Type B pancreatic cell (in vitro differentiated cells): ENCODE measurements around the gene TBC1D5. TPM values are rescaled to one million over a fixed set of nuclear protein-coding genes. Genes with fewer than 3 reads are reported as not detected.

Source experiments
- DNase-seq: peaks from one replicate; pipeline ENCODE4 v3.0.0; 2021; ENCODE audit warnings: mixed read lengths; ENCODE audit not compliant: unreplicated experiment; ENCODE audit errors: extremely low spot score
- H3K27ac Mint-ChIP-seq: 2 replicates; pipeline ENCODE4 v1.8.0; 2021; ENCODE audit warnings: mild to moderate bottlenecking, mixed read lengths
- H3K27me3 Mint-ChIP-seq: 2 replicates; pipeline ENCODE4 v1.8.0; 2021; ENCODE audit warnings: mixed read lengths
- H3K36me3 Mint-ChIP-seq: 2 replicates; pipeline ENCODE4 v1.8.0; 2021; ENCODE audit warnings: mixed read lengths
- H3K4me1 Mint-ChIP-seq: one replicate; pipeline ENCODE4 v1.8.0; 2021; ENCODE audit warnings: mixed read lengths; ENCODE audit not compliant: unreplicated experiment
- H3K4me3 Mint-ChIP-seq: 2 replicates; pipeline ENCODE4 v1.8.0; 2021; ENCODE audit warnings: mild to moderate bottlenecking, mixed read lengths
- H3K9me3 Mint-ChIP-seq: 2 replicates; pipeline ENCODE4 v1.8.0; 2021; ENCODE audit warnings: mixed read lengths
- CTCF ChIP-seq: fragments of 200-600 bp; sonication (generic); conservative IDR thresholded peaks from 2 replicates; pipeline ENCODE4 v1.5.0; 2021; ENCODE audit warnings: antibody characterized with exemption, mild to moderate bottlenecking
- total RNA-seq: library from RNA; stranded (reverse); gene quantifications from 2 replicates; pipeline ENCODE4 v1.2.1, GENCODE V29; 2021; ENCODE audit warnings: low replicate concordance

The TBC1D5 gene
- total RNA-seq, 1 donor from 2014 or later = 48.7 TPM

GRCh38 chr3:17342119-17342518 lies 400.3 kb downstream of the TBC1D5 start:
- Mint-ChIP-seq H3K9me3 (no peaks in the 10 kb centered on the region), H3K4me3 (no peak overlapping the region), H3K27me3 (no peaks in the 10 kb centered on the region), H3K36me3 (no peaks in the 10 kb centered on the region), H3K27ac (no peak overlapping the region), H3K4me1 (no peaks in the 10 kb centered on the region)
- TF ChIP-seq CTCF = no peak
- DNase-seq = no peak

GRCh38 chr3:17340693-17341092 lies 401.7 kb downstream of the TBC1D5 start:
- Mint-ChIP-seq H3K27ac (no peak overlapping the region), H3K27me3 (no peaks in the 10 kb centered on the region), H3K4me3 (no peak overlapping the region), H3K9me3 (no peaks in the 10 kb centered on the region), H3K36me3 (no peaks in the 10 kb centered on the region), H3K4me1 (no peaks in the 10 kb centered on the region)
- TF ChIP-seq CTCF = no peak
- DNase-seq = no peak

GRCh38 chr3:17340261-17340660 lies 402.2 kb downstream of the TBC1D5 start:
- TF ChIP-seq CTCF = no peak
- Mint-ChIP-seq H3K9me3 (no peaks in the 10 kb centered on the region), H3K36me3 (no peaks in the 10 kb centered on the region), H3K4me1 (no peaks in the 10 kb centered on the region), H3K27me3 (no peaks in the 10 kb centered on the region), H3K27ac (no peak overlapping the region), H3K4me3 (no peak overlapping the region)
- no peak for DNase-seq

- H3K27me3 Mint-ChIP-seq = no peaks in the 10 kb centered on the region
- H3K4me3 Mint-ChIP-seq = no peak overlapping the region
- no peaks in the 10 kb centered on the region for H3K9me3 Mint-ChIP-seq
- no peaks in the 10 kb centered on the region for H3K4me1 Mint-ChIP-seq
- H3K27ac Mint-ChIP-seq = no peak overlapping the region
- no peak for TF ChIP-seq CTCF
- no peak for DNase-seq
- H3K36me3 Mint-ChIP-seq = no peaks in the 10 kb centered on the region
Observed at GRCh38 chr3:17339132-17339575, 403.3 kb downstream of the TBC1D5 start.

- no peak overlapping the region for H3K27ac Mint-ChIP-seq
- TF ChIP-seq CTCF = no peak
- no peaks in the 10 kb centered on the region for H3K27me3 Mint-ChIP-seq
- no peaks in the 10 kb centered on the region for H3K36me3 Mint-ChIP-seq
- no peaks in the 10 kb centered on the region for H3K4me1 Mint-ChIP-seq
- no peak overlapping the region for H3K4me3 Mint-ChIP-seq
- DNase-seq = no peak
- no peaks in the 10 kb centered on the region for H3K9me3 Mint-ChIP-seq
Observed at GRCh38 chr3:17336291-17336690, 406.1 kb downstream of the TBC1D5 start.

- no peak for TF ChIP-seq CTCF
- no peaks in the 10 kb centered on the region for H3K36me3 Mint-ChIP-seq
- H3K9me3 Mint-ChIP-seq = no peaks in the 10 kb centered on the region
- no peak overlapping the region for H3K27ac Mint-ChIP-seq
- H3K4me3 Mint-ChIP-seq = no peak overlapping the region
- H3K4me1 Mint-ChIP-seq = no peaks in the 10 kb centered on the region
- no peaks in the 10 kb centered on the region for H3K27me3 Mint-ChIP-seq
- no peak for DNase-seq
Observed at GRCh38 chr3:17333893-17334292, 408.5 kb downstream of the TBC1D5 start.
